ENCODE measurements around the gene ROS1. TPM values are rescaled to one million over a fixed set of nuclear protein-coding genes. Genes with fewer than 3 reads are reported as not detected.
"Not testable (repeated sequence)": the region's sequence is repeated elsewhere in the genome, so short reads cannot be mapped to it uniquely, and the experiment has no call there.

ROS1 gene
- total RNA-seq, 1 donor from 2014 or later: not detected

DNA sequence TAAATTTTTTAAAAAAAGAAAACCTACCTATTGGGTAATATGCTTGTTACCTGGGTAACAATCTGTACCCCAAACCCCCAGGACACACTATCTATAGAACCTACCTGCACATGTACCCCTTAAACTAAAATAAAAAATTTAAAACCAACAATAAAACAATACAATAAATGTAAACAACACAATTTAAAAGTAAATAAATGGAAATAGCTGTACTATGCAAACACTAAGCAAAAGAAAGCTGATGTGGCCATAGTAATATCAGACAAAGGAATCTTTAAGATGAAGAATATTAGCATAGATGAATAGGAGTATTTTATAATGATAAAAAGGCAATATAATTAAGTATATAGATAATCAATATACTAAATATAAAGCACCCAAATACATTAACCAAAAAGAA, 50.3 kb downstream of the ROS1 start:
- no peak overlapping the region for H3K27ac ChIP-seq
- TF ChIP-seq, protein P1, sequence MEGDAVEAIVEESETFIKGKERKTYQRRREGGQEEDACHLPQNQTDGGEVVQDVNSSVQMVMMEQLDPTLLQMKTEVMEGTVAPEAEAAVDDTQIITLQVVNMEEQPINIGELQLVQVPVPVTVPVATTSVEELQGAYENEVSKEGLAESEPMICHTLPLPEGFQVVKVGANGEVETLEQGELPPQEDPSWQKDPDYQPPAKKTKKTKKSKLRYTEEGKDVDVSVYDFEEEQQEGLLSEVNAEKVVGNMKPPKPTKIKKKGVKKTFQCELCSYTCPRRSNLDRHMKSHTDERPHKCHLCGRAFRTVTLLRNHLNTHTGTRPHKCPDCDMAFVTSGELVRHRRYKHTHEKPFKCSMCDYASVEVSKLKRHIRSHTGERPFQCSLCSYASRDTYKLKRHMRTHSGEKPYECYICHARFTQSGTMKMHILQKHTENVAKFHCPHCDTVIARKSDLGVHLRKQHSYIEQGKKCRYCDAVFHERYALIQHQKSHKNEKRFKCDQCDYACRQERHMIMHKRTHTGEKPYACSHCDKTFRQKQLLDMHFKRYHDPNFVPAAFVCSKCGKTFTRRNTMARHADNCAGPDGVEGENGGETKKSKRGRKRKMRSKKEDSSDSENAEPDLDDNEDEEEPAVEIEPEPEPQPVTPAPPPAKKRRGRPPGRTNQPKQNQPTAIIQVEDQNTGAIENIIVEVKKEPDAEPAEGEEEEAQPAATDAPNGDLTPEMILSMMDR (IDR thresholded peaks at IDR 0.05): no peak
- H3K27me3 ChIP-seq: no peaks in the 10 kb centered on the region
- intact Hi-C loops (cut with DNase I): no loop called here
- H3K4me1 ChIP-seq: no peaks in the 10 kb centered on the region
- H3K4me3 ChIP-seq: no peak overlapping the region
- no peak for DNase-seq (ENCODE audit: low spot score in 2 of 2)
- no peaks in the 10 kb centered on the region for H3K36me3 ChIP-seq
- peaks cover 0 to 4% of the 10 kb centered on the region in 2 donors for H3K9me3 ChIP-seq

DNA sequence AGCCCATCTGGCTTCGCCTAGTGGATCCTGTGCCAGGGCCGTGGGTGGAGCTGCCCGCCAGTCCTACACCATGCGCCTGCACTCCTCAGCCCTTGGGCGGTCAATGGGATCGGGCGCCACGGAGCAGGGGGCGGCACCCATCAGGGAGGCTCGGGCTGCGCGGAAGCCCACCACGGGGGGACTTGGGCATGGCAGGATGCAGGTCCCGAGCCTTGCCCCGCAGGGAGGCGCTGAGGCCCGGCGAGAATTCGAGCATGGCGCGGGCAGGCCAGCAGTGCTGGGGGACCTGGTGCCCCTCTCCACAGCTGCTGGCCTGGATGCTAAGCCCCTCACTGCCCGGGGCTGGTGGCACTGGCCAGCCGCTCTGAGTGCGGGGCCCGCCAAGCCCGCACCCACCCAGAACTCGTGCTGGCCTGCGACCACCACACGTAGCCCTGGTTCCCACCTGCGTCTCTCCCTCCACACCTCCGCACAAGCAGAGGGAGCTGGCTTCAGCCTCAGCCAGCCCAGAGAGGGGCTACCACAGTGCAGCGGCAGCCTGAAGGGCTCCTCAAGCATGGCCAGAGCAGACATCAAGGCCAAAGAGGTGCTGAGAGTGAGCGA, 52.4 kb downstream of the ROS1 start:
- H3K4me1 ChIP-seq: no peaks in the 10 kb centered on the region
- H3K27me3 ChIP-seq: no peaks in the 10 kb centered on the region
- H3K4me3 ChIP-seq: no peak overlapping the region
- no peak overlapping the region for H3K27ac ChIP-seq
- H3K36me3 ChIP-seq: no peaks in the 10 kb centered on the region
- intact Hi-C loops (cut with DNase I): no loop called here
- DNase-seq (ENCODE audit: low spot score in 2 of 2): no peak
- TF ChIP-seq, protein P1 (IDR thresholded peaks at IDR 0.05): no peak
- H3K9me3 ChIP-seq: peaks cover 0 to 4% of the 10 kb centered on the region in 2 donors

DNA sequence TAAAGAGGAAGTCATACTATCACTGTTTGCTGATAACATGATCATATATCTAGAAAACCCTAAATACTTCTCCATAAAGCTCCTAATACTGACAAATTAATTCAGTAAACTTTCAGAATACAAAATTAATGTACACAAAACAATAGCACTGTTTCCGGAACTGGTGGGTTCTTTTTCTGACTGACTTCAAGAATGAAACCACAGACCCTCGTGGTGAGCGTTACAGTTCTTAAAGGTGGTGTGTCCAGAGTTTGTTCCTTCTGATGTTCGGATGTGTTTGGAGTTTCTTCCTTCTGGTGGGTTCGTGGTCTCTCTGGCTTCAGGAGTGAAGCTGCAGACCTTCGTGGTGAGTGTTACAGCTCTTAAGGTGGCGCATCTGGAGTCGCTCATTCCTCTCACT, 53.5 kb downstream of the ROS1 start:
- H3K36me3 ChIP-seq; H3K4me1 ChIP-seq; H3K9me3 ChIP-seq; H3K4me3 ChIP-seq; H3K27ac ChIP-seq; DNase-seq (ENCODE audit: low spot score in 2 of 2); intact Hi-C loops (cut with DNase I); H3K27me3 ChIP-seq: not testable (repeated sequence)

DNA sequence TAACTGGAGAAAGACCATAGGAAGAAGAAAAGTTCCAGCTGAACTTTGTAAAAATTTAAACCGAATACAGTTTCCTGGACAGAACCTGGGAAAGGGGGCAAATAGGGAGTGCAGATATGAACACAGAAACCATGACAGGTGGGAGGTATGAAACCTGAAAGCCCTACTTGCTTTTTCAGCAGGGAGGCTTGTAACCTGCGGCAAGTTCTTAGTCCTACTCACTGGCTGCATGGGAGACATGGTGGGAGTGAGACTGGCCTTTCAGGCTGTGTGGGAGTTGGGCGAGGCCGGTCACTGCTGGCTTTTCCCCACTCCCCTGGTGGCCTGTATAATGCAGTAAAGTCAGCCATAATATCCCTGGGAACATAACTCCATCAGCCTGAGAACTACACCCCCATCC, 54.2 kb downstream of the ROS1 start:
- Histone ChIP-seq H3K27ac (no peak overlapping the region), H3K9me3 (peaks cover 0 to 4% of the 10 kb centered on the region in 2 donors), H3K27me3 (no peaks in the 10 kb centered on the region), H3K36me3 (no peaks in the 10 kb centered on the region), H3K4me3 (no peak overlapping the region), H3K4me1 (no peaks in the 10 kb centered on the region)
- TF ChIP-seq, protein P1 (IDR thresholded peaks at IDR 0.05): no peak
- DNase-seq (ENCODE audit: low spot score in 2 of 2): no peak
- intact Hi-C loops (cut with DNase I): no loop called here

DNA sequence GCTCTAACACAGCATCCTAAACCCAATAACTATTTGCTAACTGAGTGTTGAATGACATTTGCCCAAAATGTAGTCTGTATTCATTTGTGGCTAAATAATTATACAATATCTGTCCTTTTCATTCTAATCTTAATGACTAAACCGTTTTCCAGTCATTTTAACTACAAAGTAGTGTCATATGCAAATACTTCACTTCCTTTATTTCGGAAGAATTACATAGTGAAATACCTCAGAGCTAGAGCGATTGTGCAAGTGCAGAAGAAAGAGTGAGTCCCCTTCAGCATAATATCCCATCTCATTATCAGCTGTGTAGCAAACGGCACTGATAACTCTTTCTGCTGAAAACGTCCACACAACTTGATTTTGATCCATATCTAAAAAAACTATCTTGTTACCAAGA, 66.2 kb downstream of the ROS1 start:
- Histone ChIP-seq H3K9me3 (no peaks in the 10 kb centered on the region), H3K36me3 (no peaks in the 10 kb centered on the region), H3K27ac (no peak overlapping the region), H3K4me3 (no peak overlapping the region), H3K4me1 (no peaks in the 10 kb centered on the region), H3K27me3 (no peaks in the 10 kb centered on the region)
- intact Hi-C loops (cut with DNase I): no loop called here
- DNase-seq (ENCODE audit: low spot score in 2 of 2): no peak
- TF ChIP-seq, protein P1 (IDR thresholded peaks at IDR 0.05): no peak

DNA sequence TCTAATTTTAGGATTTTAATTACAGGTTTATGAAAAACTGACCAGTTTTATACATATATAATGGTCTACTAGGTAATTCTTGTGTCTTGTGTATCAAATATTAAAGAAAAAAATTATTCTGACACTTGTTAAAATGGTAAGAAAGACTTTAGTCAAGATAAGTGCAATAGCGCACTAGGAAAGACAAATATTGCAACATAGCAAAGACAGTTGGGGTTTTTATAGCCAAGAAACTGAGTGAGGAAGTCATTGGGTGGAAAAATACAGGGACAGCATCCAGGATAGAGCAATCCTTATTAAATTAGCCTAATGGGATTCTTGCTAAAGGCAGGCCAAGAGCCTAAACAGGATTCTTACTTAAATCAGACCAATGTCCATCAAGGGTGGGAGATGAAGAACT, 71.1 kb downstream of the ROS1 start:
- Histone ChIP-seq H3K4me3 (no peak overlapping the region), H3K36me3 (no peaks in the 10 kb centered on the region), H3K9me3 (no peaks in the 10 kb centered on the region), H3K27ac (no peak overlapping the region), H3K4me1 (no peaks in the 10 kb centered on the region), H3K27me3 (no peaks in the 10 kb centered on the region)
- TF ChIP-seq, protein P1 (IDR thresholded peaks at IDR 0.05): no peak
- DNase-seq (ENCODE audit: low spot score in 2 of 2): no peak
- intact Hi-C loops (cut with DNase I): no loop called here

Data from ascending aorta (tissue), 2 donors.